Measurements from ENCODE around the gene PDIA4.
A peak's percentile ranks its signal among the peaks of the same experiment; 100 is the strongest.
"Not testable (repeated sequence)": the region's sequence is repeated elsewhere in the genome, so short reads cannot be mapped to it uniquely, and the experiment has no call there.

Gene PDIA4

GRCh38 chr7:149028346-149029109, at the start of gene PDIA4:
PDIA4 (minus strand) TSS chr7:149028505; CDS start chr7:149028408, 97 bp downstream.
- peak; percentile 99 for DNase-seq (ENCODE audit: low read depth)

- no peak for DNase-seq (ENCODE audit: low read depth)
Observed at GRCh38 chr7:149077594-149077993, 49.3 kb upstream of the PDIA4 start.

- DNase-seq (ENCODE audit: low read depth) = no peak
Observed at GRCh38 chr7:149075286-149075685, 47.0 kb upstream of the PDIA4 start.

GRCh38 chr7:149074116-149074885, 46.0 kb upstream of the PDIA4 start:
- DNase-seq (ENCODE audit: low read depth) = no peak

GRCh38 chr7:149072438-149072775, 44.1 kb upstream of the PDIA4 start:
- DNase-seq (ENCODE audit: low read depth) = no peak

- peak; percentile 45 for DNase-seq (ENCODE audit: low read depth)
Observed at GRCh38 chr7:149071641-149072437, 43.5 kb upstream of the PDIA4 start.

GRCh38 chr7:149071182-149071635, 42.9 kb upstream of the PDIA4 start:
- DNase-seq (ENCODE audit: low read depth) = no peak

GRCh38 chr7:149070372-149071125, 42.2 kb upstream of the PDIA4 start:
- no peak for DNase-seq (ENCODE audit: low read depth)

- no peak for DNase-seq (ENCODE audit: low read depth)
Observed at GRCh38 chr7:149067869-149068268, 39.6 kb upstream of the PDIA4 start.

- no peak for DNase-seq (ENCODE audit: low read depth)
Observed at GRCh38 chr7:149063476-149063875, 35.2 kb upstream of the PDIA4 start.

- not testable (repeated sequence) for DNase-seq (ENCODE audit: low read depth)
Observed at GRCh38 chr7:149062217-149062899, 34.1 kb upstream of the PDIA4 start.

GRCh38 chr7:149060156-149060555, 31.9 kb upstream of the PDIA4 start:
- no peak for DNase-seq (ENCODE audit: low read depth)

GRCh38 chr7:149053885-149054284, 25.6 kb upstream of the PDIA4 start:
- no peak for DNase-seq (ENCODE audit: low read depth)

- no peak for DNase-seq (ENCODE audit: low read depth)
Observed at GRCh38 chr7:149053384-149053783, 25.1 kb upstream of the PDIA4 start.

- no peak for DNase-seq (ENCODE audit: low read depth)
Observed at GRCh38 chr7:149050941-149051340, 22.6 kb upstream of the PDIA4 start.

- no peak for DNase-seq (ENCODE audit: low read depth)
Observed at GRCh38 chr7:149048805-149049204, 20.5 kb upstream of the PDIA4 start.

- no peak for DNase-seq (ENCODE audit: low read depth)
Observed at GRCh38 chr7:149046416-149046815, 18.1 kb upstream of the PDIA4 start.

- no peak for DNase-seq (ENCODE audit: low read depth)
Observed at GRCh38 chr7:149043936-149044335, 15.6 kb upstream of the PDIA4 start.

GRCh38 chr7:149041350-149041749, 13.0 kb upstream of the PDIA4 start:
- no peak for DNase-seq (ENCODE audit: low read depth)

- DNase-seq (ENCODE audit: low read depth) = not testable (repeated sequence)
Observed at GRCh38 chr7:149038641-149039040, 10.3 kb upstream of the PDIA4 start.

GRCh38 chr7:149036676-149037075, 8.4 kb upstream of the PDIA4 start:
- no peak for DNase-seq (ENCODE audit: low read depth)
